Islet precursor cell (in vitro differentiated cells): ENCODE measurements around the gene TBXA2R.

Experiments
- DNase-seq: peaks from one replicate; pipeline ENCODE4 v3.0.0-alpha.2; 2018

TBXA2R gene

DNA sequence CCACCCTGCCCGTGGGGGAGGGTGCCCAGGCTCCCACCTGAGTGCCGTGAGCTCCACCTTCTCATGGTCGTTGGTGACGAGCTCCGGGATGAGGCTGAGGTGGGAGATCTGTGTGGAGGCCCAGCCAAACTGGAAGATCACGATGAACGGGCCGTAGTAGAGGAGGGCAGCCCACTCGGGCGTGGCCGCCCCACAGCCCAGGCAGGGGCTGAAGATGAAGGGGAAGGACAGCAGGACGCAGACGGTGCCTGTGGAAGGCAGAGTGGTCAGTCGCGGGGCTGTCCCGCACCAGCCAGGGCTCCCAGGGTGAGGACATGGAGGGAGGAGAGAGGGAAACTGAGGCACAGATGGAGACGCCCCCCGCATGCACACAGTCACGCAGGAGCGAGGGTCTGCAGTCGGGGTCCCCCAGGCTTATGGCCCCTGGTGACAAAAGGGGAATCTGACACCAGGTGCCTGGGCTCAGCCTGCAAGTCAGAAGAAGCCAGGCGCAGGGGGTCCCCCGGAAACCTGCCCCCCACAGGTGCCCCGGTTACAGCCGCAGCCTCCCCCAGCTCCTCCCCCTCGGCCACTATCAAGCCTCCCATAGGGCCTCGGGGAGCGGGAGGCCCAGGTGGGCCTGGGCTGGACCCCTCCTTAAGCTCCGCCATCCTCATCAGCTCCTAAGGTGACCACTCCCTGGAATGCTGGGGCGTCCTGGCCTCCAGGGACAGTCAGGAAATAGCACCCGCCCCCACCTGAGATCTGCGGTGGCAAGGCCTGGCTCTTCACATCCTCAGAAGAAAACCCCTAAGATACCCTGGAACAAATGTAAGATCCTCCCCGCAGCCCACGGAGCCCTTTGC lies 55.5 kb downstream of the TBXA2R start:
- no peak for DNase-seq

DNA sequence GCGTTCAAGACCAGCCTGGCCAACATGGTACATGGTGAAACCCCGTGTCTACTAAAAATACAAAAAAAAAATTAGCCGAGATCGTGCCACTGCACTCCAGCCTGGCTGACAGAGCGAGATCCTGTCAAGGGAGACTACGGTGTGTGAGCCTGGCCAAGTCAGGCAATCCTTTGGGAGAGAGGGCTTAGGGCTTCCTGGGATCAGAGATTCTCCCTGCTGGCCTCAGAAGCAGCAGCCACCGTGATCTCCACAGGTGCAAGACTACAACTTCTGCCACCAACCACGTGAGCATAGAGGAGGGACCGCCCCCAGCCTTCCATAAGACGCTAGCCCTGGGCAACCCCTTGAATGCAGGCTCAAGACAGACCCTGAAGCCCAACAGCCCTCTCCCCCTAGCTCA lies 56.9 kb downstream of the TBXA2R start:
- no peak for DNase-seq

DNA sequence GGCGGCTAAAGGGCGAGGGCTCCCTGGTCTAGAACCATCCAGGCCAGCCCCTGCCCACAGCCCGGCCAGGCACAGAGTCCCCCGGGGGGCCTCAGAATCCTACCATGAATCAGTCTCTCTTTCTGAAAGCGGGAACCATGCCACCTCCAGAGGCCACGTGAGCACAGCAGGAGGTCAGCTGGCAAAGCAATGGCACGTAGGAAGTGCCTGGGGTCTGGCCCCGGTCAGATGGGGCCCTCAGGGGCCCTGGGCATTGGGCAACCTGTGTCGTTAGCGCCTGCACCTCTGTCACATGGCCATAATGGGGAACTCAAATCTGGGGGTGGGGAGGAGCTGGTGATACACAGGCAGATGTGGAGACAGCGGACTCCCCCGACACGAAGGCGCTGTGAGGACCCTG lies 58.1 kb downstream of the TBXA2R start:
- DNase-seq = no peak

DNA sequence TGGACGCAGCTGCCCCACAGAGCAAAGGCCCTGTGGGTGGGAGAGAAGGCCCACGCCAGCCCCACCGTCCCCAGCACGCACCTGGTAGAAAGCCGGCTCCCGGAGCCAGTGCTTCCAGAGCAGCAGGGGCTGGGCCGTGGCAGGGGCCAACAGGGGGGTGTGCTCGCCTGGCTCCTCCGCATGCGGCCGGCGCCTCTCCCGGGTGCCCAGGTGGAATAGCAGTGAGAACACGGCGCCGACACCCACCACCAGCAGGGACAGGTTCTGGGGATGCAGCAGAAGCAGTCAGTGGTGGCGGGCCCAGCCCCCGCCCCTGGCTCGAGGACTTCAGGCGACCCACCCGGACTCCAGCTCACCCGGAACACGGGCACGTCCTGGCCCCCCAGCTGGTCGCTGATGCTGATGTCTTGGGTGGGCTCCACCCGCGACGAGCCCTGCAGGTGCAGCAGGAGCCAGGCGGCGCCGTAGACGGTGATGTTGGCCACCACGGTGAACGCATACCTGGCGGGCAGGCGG lies 58.9 kb downstream of the TBXA2R start:
- DNase-seq = no peak

DNA sequence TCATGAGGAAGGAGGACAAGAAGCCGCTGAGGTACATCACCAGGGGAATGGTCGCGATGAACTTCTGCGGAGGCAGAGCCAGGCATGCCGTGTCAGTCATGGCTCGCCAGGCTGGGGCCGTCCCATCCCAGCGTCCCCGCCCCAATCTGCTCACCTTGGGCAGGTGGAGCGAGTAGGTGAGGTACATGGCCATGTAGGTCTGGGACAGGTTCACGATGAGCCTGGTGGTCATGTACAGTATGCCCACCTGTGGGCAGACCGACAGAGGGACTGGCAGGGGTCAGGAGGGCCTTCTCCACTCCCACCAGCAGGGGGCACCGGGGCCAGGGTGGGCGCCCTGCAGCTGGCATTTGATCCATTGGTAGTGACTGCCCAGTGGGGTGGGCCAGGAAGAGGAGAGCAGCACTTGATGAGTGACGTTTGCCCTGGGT lies 59.4 kb downstream of the TBXA2R start:
- no peak for DNase-seq

DNA sequence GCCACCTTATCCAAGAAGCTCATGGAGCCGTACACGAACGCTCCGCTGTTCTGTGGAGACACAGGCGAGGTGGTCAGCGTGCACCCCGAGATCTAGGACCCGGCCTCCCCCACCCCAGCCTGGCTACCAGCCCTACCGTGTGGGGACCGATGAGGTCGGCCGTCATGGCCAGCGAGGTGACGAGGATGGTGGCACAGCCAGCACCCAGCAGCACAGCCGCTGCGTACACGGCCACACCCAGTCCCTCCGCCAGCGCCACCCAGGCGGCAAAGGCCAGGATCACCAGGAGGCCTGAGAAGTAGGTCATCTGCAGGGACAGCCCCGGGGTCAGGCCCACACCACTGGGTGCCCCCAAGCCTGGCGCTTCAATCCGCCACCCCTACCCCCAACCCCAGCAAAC lies 60.6 kb downstream of the TBXA2R start:
- no peak for DNase-seq

DNA sequence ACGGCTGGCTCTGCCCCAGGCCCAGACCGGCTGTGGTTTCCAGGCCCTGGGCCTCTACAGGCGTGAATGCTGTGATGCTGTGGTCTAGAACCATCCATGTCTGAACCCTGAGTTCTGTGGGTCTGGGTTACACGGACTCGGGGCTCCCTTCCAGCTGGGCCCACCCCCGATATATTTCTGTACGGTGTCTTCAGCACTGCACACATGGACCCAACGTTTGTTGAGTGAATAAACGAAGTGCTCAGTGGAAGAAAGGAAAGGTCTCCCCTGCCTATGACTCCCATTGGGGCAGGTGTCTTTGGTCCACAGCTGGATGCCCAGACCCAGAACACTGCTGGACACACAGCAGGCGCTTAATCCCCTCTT lies 61.0 kb downstream of the TBXA2R start:
- no peak for DNase-seq

DNA sequence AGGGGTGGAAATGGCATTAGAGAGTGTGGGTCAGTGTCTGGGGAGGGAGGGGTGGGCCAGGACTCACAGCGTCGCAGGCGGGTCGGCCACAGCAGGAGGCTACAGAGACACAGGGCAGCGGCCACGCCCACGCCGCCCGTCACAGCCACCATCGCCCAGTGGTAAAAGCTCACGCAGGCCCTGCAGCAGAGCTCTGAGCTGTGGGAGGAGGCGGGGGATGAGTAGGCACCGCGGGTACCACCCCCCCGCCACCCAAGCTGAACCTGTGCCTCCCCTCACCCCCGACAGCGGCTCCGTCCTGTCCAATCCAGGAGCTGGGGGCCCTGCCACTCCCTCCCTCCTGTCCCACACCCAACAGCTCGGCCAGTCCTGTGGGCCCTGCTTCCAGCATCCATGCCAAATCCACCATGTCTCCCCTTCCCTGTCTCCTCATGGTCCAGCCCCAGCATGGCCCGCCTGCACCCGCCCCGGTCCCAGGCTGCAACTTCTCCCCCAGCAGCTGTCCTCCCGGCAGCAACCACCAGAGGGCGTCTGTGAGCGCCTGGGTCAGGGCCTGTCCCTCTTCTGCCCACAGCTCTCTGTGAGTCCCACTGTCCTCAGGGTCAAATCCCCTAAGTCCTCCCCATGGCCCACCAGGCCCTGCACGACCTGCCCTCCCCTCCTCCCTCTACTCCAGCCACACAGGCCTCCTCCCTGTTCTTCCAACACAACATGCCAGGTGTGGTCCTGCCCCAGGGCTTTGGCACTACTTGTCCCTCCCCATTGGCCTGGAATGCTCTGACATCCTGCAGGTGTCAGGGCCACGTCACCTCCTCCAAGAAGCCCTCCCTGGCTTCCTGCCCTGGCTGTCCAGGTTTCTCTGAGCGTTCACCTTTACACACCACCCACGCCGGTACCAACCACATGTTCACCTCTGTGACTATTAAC lies 61.7 kb downstream of the TBXA2R start:
- peak; percentile 91 for DNase-seq
